CD4-positive, CD25-positive, alpha-beta regulatory T cell (primary cell): ENCODE data around the gene RAB7B. TPM values are rescaled to one million over a fixed set of nuclear protein-coding genes. Genes with fewer than 3 reads are reported as not detected.

Experiments used
- ATAC-seq, 2 donors: fragments of 150-1000 bp; cut with Tn5 transposase; one replicate each; pipeline ENCODE4 v1.10.0; 2021; ENCODE audit warnings: low read depth in 2 of 2, moderate number of reproducible peaks in 2 of 2, moderate library complexity in 1 of 2
- DNase-seq, 3 donors: peaks; one replicate each; pipeline versions ENCODE4 v3.0.0 to v3.0.0-alpha.2; 2012 to 2022; ENCODE audit warnings: mixed read lengths in 1 of 3
- H3K27ac ChIP-seq: one replicate; pipeline ENCODE4 v1.7.0; 2013; ENCODE audit warnings: mild to moderate bottlenecking, low read length; ENCODE audit not compliant: insufficient read depth, poor library complexity, severe bottlenecking
- H3K27me3 ChIP-seq: one replicate; pipeline ENCODE4 v1.7.0; 2013; ENCODE audit warnings: low read length; ENCODE audit not compliant: control insufficient read depth, insufficient read depth
- H3K36me3 ChIP-seq: one replicate; pipeline ENCODE4 v1.7.0; 2013; ENCODE audit warnings: mild to moderate bottlenecking, low read length, moderate library complexity; ENCODE audit not compliant: control insufficient read depth, insufficient read depth
- H3K4me1 ChIP-seq: 2 replicates; pipeline ENCODE4 v1.7.0; 2013; ENCODE audit warnings: mild to moderate bottlenecking, low read length; ENCODE audit not compliant: insufficient read depth, control insufficient read depth, poor library complexity, severe bottlenecking
- H3K4me3 ChIP-seq: one replicate; pipeline ENCODE4 v1.7.0; 2013; ENCODE audit warnings: low read depth, mild to moderate bottlenecking, low read length, moderate library complexity
- H3K9me3 ChIP-seq, 2 experiments: 1 replicate in 1 of 2; 2 replicates in 1 of 2; pipeline ENCODE4 v1.7.0; 2013; ENCODE audit warnings: low read length in 2 of 2, mild to moderate bottlenecking in 1 of 2, moderate library complexity in 1 of 2; ENCODE audit not compliant: control insufficient read depth in 2 of 2
- H3K27ac Mint-ChIP-seq, 3 donors: one replicate each; pipeline ENCODE4 v1.8.0; 2020 to 2022; ENCODE audit warnings: mild to moderate bottlenecking in 3 of 3, mixed read lengths in 3 of 3, moderate library complexity in 2 of 3
- H3K27me3 Mint-ChIP-seq: one replicate; pipeline ENCODE4 v1.8.0; 2022; ENCODE audit warnings: mild to moderate bottlenecking, mixed read lengths
- H3K36me3 Mint-ChIP-seq: one replicate; pipeline ENCODE4 v1.8.0; 2020; ENCODE audit warnings: mixed read lengths
- H3K4me1 Mint-ChIP-seq, 4 donors: one replicate each; pipeline ENCODE4 v1.8.0; 2020 to 2022; ENCODE audit warnings: mixed read lengths in 4 of 4, mild to moderate bottlenecking in 1 of 4
- H3K4me3 Mint-ChIP-seq, 4 donors: one replicate each; pipeline ENCODE4 v1.8.0; 2020 to 2022; ENCODE audit warnings: mild to moderate bottlenecking in 4 of 4, mixed read lengths in 4 of 4, moderate library complexity in 3 of 4
- H3K9me3 Mint-ChIP-seq, 7 donors: one replicate each; pipeline ENCODE4 v1.8.0; 2020 to 2022; ENCODE audit warnings: mixed read lengths in 7 of 7, mild to moderate bottlenecking in 3 of 7, moderate library complexity in 2 of 7
- polyA plus RNA-seq, 4 donors: library from polyadenylated mRNA; unstranded; fragments of 300-500 nt; fragmentation: Illumina TruSeq; gene quantifications; one replicate each; pipeline ENCODE4 v1.2.3, GENCODE V29; 2021
- total RNA-seq: library from RNA; stranded (reverse); gene quantifications from one replicate; pipeline ENCODE4 v1.2.3, GENCODE V29; 2022

Gene RAB7B
- total and polyA plus RNA-seq, 5 donors from 2014 or later, result not detected

DNA sequence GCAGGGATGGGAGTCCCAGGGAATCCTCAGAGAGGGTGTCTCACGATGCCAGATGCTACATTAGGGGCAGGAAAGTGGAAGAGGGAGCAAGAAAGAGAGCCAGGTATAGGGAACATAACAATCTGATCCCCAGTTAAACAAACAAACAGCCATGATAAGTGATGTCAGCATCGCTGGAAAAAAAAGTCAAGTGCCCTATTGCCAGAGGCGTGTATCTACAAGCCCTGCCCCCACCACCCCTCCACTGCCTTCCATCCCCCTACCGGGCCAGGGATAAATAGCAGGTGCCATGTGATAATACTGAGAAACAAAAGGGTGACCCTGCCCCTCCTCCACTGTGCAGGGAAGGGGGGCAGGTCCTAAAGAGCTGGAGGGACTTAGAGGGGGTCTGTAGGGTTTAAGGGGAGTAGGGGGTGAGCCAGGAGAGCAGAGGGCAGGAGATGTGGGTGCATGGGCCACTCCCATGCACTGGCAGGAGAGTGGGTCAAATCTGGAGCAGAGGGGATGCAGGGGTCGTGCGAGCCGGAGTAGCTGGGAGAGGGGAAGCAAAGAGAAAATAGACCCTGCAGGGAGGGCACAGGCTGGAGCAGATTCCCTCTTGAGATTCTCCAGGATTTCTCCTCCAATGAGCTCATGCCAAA lies 63.4 kb downstream of the RAB7B start:
- H3K9me3 ChIP-seq, result no peaks in the 10 kb centered on the region
- H3K27ac Mint-ChIP-seq, result no peak overlapping the region
- no peak overlapping the region for H3K4me3 ChIP-seq
- no peaks in the 10 kb centered on the region for H3K4me1 ChIP-seq
- H3K4me3 Mint-ChIP-seq, result no peak overlapping the region
- no peaks in the 10 kb centered on the region for H3K4me1 Mint-ChIP-seq
- no peaks in the 10 kb centered on the region for H3K36me3 ChIP-seq
- H3K9me3 Mint-ChIP-seq, result no peaks in the 10 kb centered on the region
- ATAC-seq (no peak), DNase-seq (peak in 1 of 3 donors; percentile 7)
- no peak overlapping the region for H3K27ac ChIP-seq
- peaks cover 29% of the 10 kb centered on the region for H3K27me3 Mint-ChIP-seq
- H3K36me3 Mint-ChIP-seq, result no peaks in the 10 kb centered on the region
- no peaks in the 10 kb centered on the region for H3K27me3 ChIP-seq

DNA sequence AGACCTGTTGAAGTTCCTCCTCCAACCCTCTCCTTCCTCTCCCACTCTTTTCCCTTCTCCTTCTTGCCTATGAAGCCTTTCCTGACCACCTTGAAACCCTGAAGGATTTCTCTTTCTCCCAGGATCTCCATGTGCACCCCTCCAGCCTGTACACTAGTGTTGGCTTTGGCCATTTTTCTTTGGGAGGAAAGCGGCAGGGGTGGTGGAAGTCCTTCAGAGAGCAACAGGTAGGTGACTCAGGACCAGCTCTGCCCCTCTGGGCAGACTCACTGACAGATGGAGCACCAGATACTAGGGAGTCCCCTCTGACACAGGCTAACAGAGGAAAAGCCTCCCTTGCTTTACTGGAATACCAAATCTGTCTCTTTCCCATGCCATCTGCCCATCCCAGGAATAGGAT lies 64.5 kb downstream of the RAB7B start:
- DNase-seq (no peak), ATAC-seq (no peak)
- H3K27me3 Mint-ChIP-seq, result peaks cover 29% of the 10 kb centered on the region
- no peaks in the 10 kb centered on the region for H3K9me3 ChIP-seq
- no peaks in the 10 kb centered on the region for H3K4me1 ChIP-seq
- H3K36me3 ChIP-seq, result no peaks in the 10 kb centered on the region
- no peaks in the 10 kb centered on the region for H3K9me3 Mint-ChIP-seq
- H3K27ac Mint-ChIP-seq, result no peak overlapping the region
- no peaks in the 10 kb centered on the region for H3K4me1 Mint-ChIP-seq
- no peaks in the 10 kb centered on the region for H3K36me3 Mint-ChIP-seq
- no peak overlapping the region for H3K4me3 Mint-ChIP-seq
- no peak overlapping the region for H3K27ac ChIP-seq
- H3K27me3 ChIP-seq, result no peaks in the 10 kb centered on the region
- H3K4me3 ChIP-seq, result no peak overlapping the region

- Mint-ChIP-seq H3K27ac (no peak overlapping the region), H3K36me3 (no peaks in the 10 kb centered on the region), H3K27me3 (peaks cover 38% of the 10 kb centered on the region), H3K4me1 (no peaks in the 10 kb centered on the region), H3K4me3 (no peak overlapping the region), H3K9me3 (no peaks in the 10 kb centered on the region)
- H3K36me3 ChIP-seq, result no peaks in the 10 kb centered on the region
- DNase-seq, result no peak
- no peaks in the 10 kb centered on the region for H3K4me1 ChIP-seq
- no peak overlapping the region for H3K27ac ChIP-seq
- no peak overlapping the region for H3K4me3 ChIP-seq
- no peak for ATAC-seq
- H3K9me3 ChIP-seq, result no peaks in the 10 kb centered on the region
- H3K27me3 ChIP-seq, result no peaks in the 10 kb centered on the region
These were observed 66.2 kb downstream of the RAB7B start for GRCh38 chr1:205936846-205937586.

- H3K4me1 ChIP-seq, result no peaks in the 10 kb centered on the region
- H3K36me3 ChIP-seq, result no peaks in the 10 kb centered on the region
- DNase-seq (no peak), ATAC-seq (no peak)
- H3K27me3 ChIP-seq, result no peaks in the 10 kb centered on the region
- H3K4me1 Mint-ChIP-seq, result no peaks in the 10 kb centered on the region
- peaks cover 38% of the 10 kb centered on the region for H3K27me3 Mint-ChIP-seq
- no peak overlapping the region for H3K27ac ChIP-seq
- no peaks in the 10 kb centered on the region for H3K9me3 Mint-ChIP-seq
- no peak overlapping the region for H3K4me3 ChIP-seq
- H3K27ac Mint-ChIP-seq, result no peak overlapping the region
- H3K9me3 ChIP-seq, result no peaks in the 10 kb centered on the region
- H3K4me3 Mint-ChIP-seq, result no peak overlapping the region
- no peaks in the 10 kb centered on the region for H3K36me3 Mint-ChIP-seq
These were observed 66.9 kb downstream of the RAB7B start for GRCh38 chr1:205936311-205936710.

DNA sequence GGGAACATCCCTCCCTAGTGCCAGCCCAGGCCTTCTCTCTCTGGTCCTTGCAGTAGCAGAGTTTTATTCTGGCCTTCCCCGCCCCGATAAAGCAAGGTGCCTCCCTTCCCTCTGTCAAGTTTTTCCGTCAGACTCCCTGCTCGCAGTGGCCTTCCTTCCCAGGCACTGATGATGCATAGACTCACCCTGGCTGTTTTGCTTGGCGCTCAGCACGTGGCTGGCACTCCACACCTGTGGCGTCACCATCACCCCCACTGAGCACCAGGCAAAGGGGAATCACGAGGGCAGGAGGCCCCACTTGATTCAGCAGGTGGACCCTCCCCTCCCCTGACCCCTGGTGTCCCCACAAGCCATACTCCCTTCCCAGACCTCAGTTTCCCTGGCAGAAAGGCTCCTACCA lies 67.3 kb downstream of the RAB7B start:
- ATAC-seq (no peak), DNase-seq (no peak)
- Mint-ChIP-seq H3K9me3 (no peaks in the 10 kb centered on the region), H3K36me3 (no peaks in the 10 kb centered on the region), H3K27ac (no peak overlapping the region), H3K4me3 (no peak overlapping the region), H3K27me3 (peaks cover 38% of the 10 kb centered on the region), H3K4me1 (no peaks in the 10 kb centered on the region)
- no peaks in the 10 kb centered on the region for H3K36me3 ChIP-seq
- H3K4me1 ChIP-seq, result no peaks in the 10 kb centered on the region
- no peaks in the 10 kb centered on the region for H3K27me3 ChIP-seq
- no peaks in the 10 kb centered on the region for H3K9me3 ChIP-seq
- H3K27ac ChIP-seq, result no peak overlapping the region
- no peak overlapping the region for H3K4me3 ChIP-seq

DNA sequence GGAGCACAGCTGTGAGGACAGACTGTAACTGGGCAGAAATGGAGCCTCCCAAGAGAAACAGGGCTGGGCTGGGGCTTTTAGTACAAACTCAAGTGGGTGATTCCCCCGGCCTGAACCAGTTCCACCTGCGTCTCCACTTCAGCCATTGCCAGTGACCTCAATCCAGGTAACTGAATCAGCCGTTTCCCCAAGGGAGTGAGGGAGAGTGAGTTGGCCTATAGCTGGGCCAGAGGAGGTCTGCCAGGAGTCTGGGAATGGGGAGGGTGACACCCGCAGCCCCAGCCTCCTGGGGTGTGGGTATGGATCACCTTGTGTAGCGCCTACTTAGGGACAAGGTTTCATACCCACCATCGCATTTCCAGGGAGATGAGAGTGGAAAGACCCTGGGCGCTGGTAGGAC lies 68.4 kb downstream of the RAB7B start:
- peaks cover 0 to 3% (median 0%) of the 10 kb centered on the region in 7 donors for H3K9me3 Mint-ChIP-seq
- H3K4me1 Mint-ChIP-seq, result no peaks in the 10 kb centered on the region
- H3K4me1 ChIP-seq, result no peaks in the 10 kb centered on the region
- H3K27me3 ChIP-seq, result no peaks in the 10 kb centered on the region
- H3K4me3 ChIP-seq, result no peak overlapping the region
- H3K36me3 ChIP-seq, result no peaks in the 10 kb centered on the region
- no peak overlapping the region for H3K4me3 Mint-ChIP-seq
- DNase-seq (no peak), ATAC-seq (no peak)
- no peaks in the 10 kb centered on the region for H3K9me3 ChIP-seq
- H3K27ac Mint-ChIP-seq, result no peak overlapping the region
- H3K27ac ChIP-seq, result no peak overlapping the region
- peaks cover 38% of the 10 kb centered on the region for H3K27me3 Mint-ChIP-seq
- H3K36me3 Mint-ChIP-seq, result no peaks in the 10 kb centered on the region

GRCh38 chr1:205933671-205934618 lies 69.2 kb downstream of the RAB7B start:
- H3K4me3 Mint-ChIP-seq, result no peak overlapping the region
- Histone ChIP-seq H3K27me3 (no peaks in the 10 kb centered on the region), H3K36me3 (no peaks in the 10 kb centered on the region), H3K4me3 (no peak overlapping the region), H3K4me1 (no peaks in the 10 kb centered on the region), H3K9me3 (no peaks in the 10 kb centered on the region), H3K27ac (no peak overlapping the region)
- H3K9me3 Mint-ChIP-seq, result peaks cover 0 to 3% (median 0%) of the 10 kb centered on the region in 7 donors
- no peaks in the 10 kb centered on the region for H3K4me1 Mint-ChIP-seq
- ATAC-seq, result no peak
- DNase-seq, result no peak
- no peak overlapping the region for H3K27ac Mint-ChIP-seq
- no peaks in the 10 kb centered on the region for H3K36me3 Mint-ChIP-seq
- peaks cover 33% of the 10 kb centered on the region for H3K27me3 Mint-ChIP-seq
